NCI-H82 treated with DMSO at 0.1 percent for 48 hours (cell line): ENCODE results near the gene SPATA6.
"Not testable (repeated sequence)": the region's sequence is repeated elsewhere in the genome, so short reads cannot be mapped to it uniquely, and the experiment has no call there.

ENCODE experiments used
- DNase-seq: peaks from one replicate; lab custom pipeline; 2025; ENCODE audit not compliant: unreplicated experiment; lab: John Stamatoyannopoulos, UW

The SPATA6 gene

GRCh38 chr1:48462716-48463302 lies 9.2 kb downstream of the SPATA6 start:
- peak; percentile 65 for DNase-seq

GRCh38 chr1:48450505-48450904 lies 21.5 kb downstream of the SPATA6 start:
- DNase-seq, result no peak

GRCh38 chr1:48448932-48449331 lies 23.1 kb downstream of the SPATA6 start:
- DNase-seq, result no peak

GRCh38 chr1:48444186-48444585 lies 27.8 kb downstream of the SPATA6 start:
- DNase-seq, result not testable (repeated sequence)

- no peak for DNase-seq
These were observed 29.0 kb downstream of the SPATA6 start for GRCh38 chr1:48442864-48443619.

GRCh38 chr1:48440786-48441185 lies 31.2 kb downstream of the SPATA6 start:
- not testable (repeated sequence) for DNase-seq

- no peak for DNase-seq
These were observed 32.6 kb downstream of the SPATA6 start for GRCh38 chr1:48439380-48439779.

GRCh38 chr1:48437379-48437778 lies 34.6 kb downstream of the SPATA6 start:
- not testable (repeated sequence) for DNase-seq

GRCh38 chr1:48435312-48436002 lies 36.5 kb downstream of the SPATA6 start:
- DNase-seq, result not testable (repeated sequence)

- no peak for DNase-seq
These were observed 41.2 kb downstream of the SPATA6 start for GRCh38 chr1:48430832-48431231.

- no peak for DNase-seq
These were observed 50.0 kb downstream of the SPATA6 start for GRCh38 chr1:48422009-48422408.

GRCh38 chr1:48418742-48419141 lies 53.3 kb downstream of the SPATA6 start:
- no peak for DNase-seq

- no peak for DNase-seq
These were observed 57.0 kb downstream of the SPATA6 start for GRCh38 chr1:48415050-48415449.

- DNase-seq, result no peak
These were observed 57.7 kb downstream of the SPATA6 start for GRCh38 chr1:48414264-48414663.

GRCh38 chr1:48405940-48406339 lies 66.1 kb downstream of the SPATA6 start:
- no peak for DNase-seq

GRCh38 chr1:48405400-48405799 lies 66.6 kb downstream of the SPATA6 start:
- DNase-seq, result no peak

- DNase-seq, result no peak
These were observed 69.4 kb downstream of the SPATA6 start for GRCh38 chr1:48402599-48402998.

GRCh38 chr1:48396208-48396607 lies 75.8 kb downstream of the SPATA6 start:
- no peak for DNase-seq

- DNase-seq, result no peak
These were observed 80.1 kb downstream of the SPATA6 start for GRCh38 chr1:48391926-48392325.

- DNase-seq, result no peak
These were observed 84.6 kb downstream of the SPATA6 start for GRCh38 chr1:48387409-48387808.

- DNase-seq, result no peak
These were observed 97.2 kb downstream of the SPATA6 start for GRCh38 chr1:48374785-48375184.

- no peak for DNase-seq
These were observed 100.4 kb downstream of the SPATA6 start for GRCh38 chr1:48371598-48371997.
